Endothelial cell of umbilical vein (primary cell): ENCODE results near the gene AP5M1. TPM values are rescaled to one million over a fixed set of nuclear protein-coding genes. Genes with fewer than 3 reads are reported as not detected.

ENCODE experiments used
- BruUV-seq: library from RNA; stranded (reverse); fragments of 400-500 nt; replicated peaks from 2 replicates; lab custom pipeline; 2021; lab: Mats Ljungman, UMichigan
- CTCF ChIA-PET: fragments of 300-600, 350-600 bp; sonication (Branson Sonifier 250); formaldehyde crosslinking; loops from one replicate; lab custom pipeline; 2021; ENCODE audit warnings: antibody characterized with exemption, inconsistent platforms; lab: Charles Lee
- POLR2A ChIA-PET: fragments of 300-600, 350-600 bp; sonication (Branson Sonifier 250); formaldehyde crosslinking; loops from one replicate; lab custom pipeline; 2021; ENCODE audit warnings: antibody characterized with exemption, inconsistent platforms; lab: Charles Lee
- DNase-seq: peaks from one replicate; pipeline ENCODE4 v3.0.0-alpha.2; 2011; ENCODE audit warnings: low read depth, low spot score
- FAIRE-seq: peaks from 2 replicates; lab custom pipeline; 2011; peaks lifted over from hg19 to GRCh38; lab: Jason Lieb, UNC
- H2AFZ ChIP-seq: 2 replicates; pipeline ENCODE4 v1.6.0; 2012; ENCODE audit warnings: low read depth, low read length, control low read depth, inconsistent platforms
- H3K27ac ChIP-seq: 2 replicates; pipeline ENCODE4 v1.5.1; 2011; ENCODE audit warnings: low read depth, mild to moderate bottlenecking, control low read depth, low read length, moderate library complexity; ENCODE audit not compliant: insufficient read depth
- H3K27me3 ChIP-seq, 2 experiments: 2 replicates each; pipeline versions ENCODE4 v1.6.0 to v1.6.1; 2011; ENCODE audit warnings: low read length in 2 of 2, mixed read lengths in 1 of 2; ENCODE audit not compliant: control insufficient read depth in 2 of 2, insufficient read depth in 2 of 2
- H3K36me3 ChIP-seq, 2 experiments: 2 replicates in 1 of 2; 3 replicates in 1 of 2; pipeline ENCODE4 v1.5.1; 2011; ENCODE audit warnings: low read length in 2 of 2, mild to moderate bottlenecking in 1 of 2, moderate library complexity in 1 of 2; ENCODE audit not compliant: control insufficient read depth in 2 of 2, insufficient read depth in 2 of 2; ENCODE audit errors: extremely low read depth in 1 of 2
- H3K4me1 ChIP-seq: 3 replicates; pipeline ENCODE4 v1.5.1; 2011; ENCODE audit warnings: mild to moderate bottlenecking, low read length; ENCODE audit not compliant: control insufficient read depth, insufficient read depth; ENCODE audit errors: extremely low read depth
- H3K4me2 ChIP-seq: 2 replicates; pipeline ENCODE4 v1.6.1; 2011; ENCODE audit warnings: low read length, control low read depth, mixed read lengths; ENCODE audit not compliant: insufficient read depth
- H3K4me3 ChIP-seq, 3 experiments: fragments of 200-600 bp in 1 of 3; sonication (generic), shearing (Covaris generic) in 1 of 3; replicated peaks in 1 of 3; 2 replicates each; pipeline ENCODE4 v1.5.1; 2011 to 2016; ENCODE audit warnings: control low read depth in 3 of 3, low read length in 3 of 3, mild to moderate bottlenecking in 2 of 3, inconsistent platforms in 1 of 3, low read depth in 1 of 3, moderate library complexity in 1 of 3; ENCODE audit not compliant: insufficient read depth in 1 of 3
- H3K79me2 ChIP-seq: 2 replicates; pipeline ENCODE4 v1.6.0; 2012; ENCODE audit warnings: low read length, inconsistent platforms; ENCODE audit not compliant: control insufficient read depth, insufficient read depth
- H3K9ac ChIP-seq: replicated peaks from 2 replicates; pipeline ENCODE3; 2011; ENCODE audit warnings: low read length, control low read depth; ENCODE audit not compliant: insufficient read depth; ENCODE audit errors: extremely low read depth
- H3K9me1 ChIP-seq: replicated peaks from 3 replicates; pipeline ENCODE4 v1.6.0; 2011; ENCODE audit warnings: mild to moderate bottlenecking, low read length; ENCODE audit not compliant: control insufficient read depth, insufficient read depth; ENCODE audit errors: extremely low read depth
- H3K9me3 ChIP-seq: replicated peaks from 2 replicates; pipeline ENCODE4 v1.5.1; 2012; ENCODE audit warnings: low read length, inconsistent platforms; ENCODE audit not compliant: control insufficient read depth, insufficient read depth
- H4K20me1 ChIP-seq: replicated peaks from 2 replicates; pipeline ENCODE3; 2011; ENCODE audit warnings: mild to moderate bottlenecking, low read length; ENCODE audit not compliant: control insufficient read depth, insufficient read depth; ENCODE audit errors: extremely low read depth
- FOS ChIP-seq: IDR thresholded peaks from 2 replicates; pipeline ENCODE4 v1.6.1; 2011; ENCODE audit warnings: mild to moderate bottlenecking, low read length, moderate library complexity, borderline replicate concordance; ENCODE audit not compliant: insufficient read depth
- JUN ChIP-seq: IDR thresholded peaks from 2 replicates; pipeline ENCODE4 v1.6.1; 2011; ENCODE audit warnings: borderline replicate concordance, low read depth; ENCODE audit not compliant: insufficient read length, insufficient read depth
- MAX ChIP-seq: IDR thresholded peaks from 2 replicates; pipeline ENCODE4 v1.6.1; 2011; ENCODE audit not compliant: insufficient read depth, insufficient read length
- MYC ChIP-seq: IDR thresholded peaks from one replicate; pipeline ENCODE4 v1.6.1; 2011; ENCODE audit warnings: mild to moderate bottlenecking, low read depth, low read length
- POLR2A ChIP-seq: IDR thresholded peaks from 2 replicates; pipeline ENCODE4 v1.6.1; 2012; ENCODE audit warnings: low read depth, mild to moderate bottlenecking, control low read depth, low read length
- dilution Hi-C: fragments of 300-500 bp; cut with MboI; formaldehyde crosslinking; loops from one replicate; pipeline ENCODE4 v1.15.0; 2019; ENCODE audit warnings: low sequenced_read_pairs; ENCODE audit not compliant: extremely low pct_ligation_motif_present
- intact Hi-C: fragments of 100-400 bp; cut with micrococcal nuclease; formaldehyde crosslinking; loops from one replicate; pipeline ENCODE4 v1.10.0; 2022
- polyA plus RNA-seq, 4 experiments: library from polyadenylated mRNA; depleted of rRNA in 3 of 4; stranded (reverse) in 3 of 4; unstranded in 1 of 4; fragments of >200 nt; gene quantifications; 2 replicates each; pipeline versions ENCODE4 v1.2.1 to v1.2.3, GENCODE V29; 2011 to 2012; ENCODE audit warnings: missing spikeins in 1 of 4
- total RNA-seq: library from RNA; stranded (reverse); gene quantifications from 2 replicates; pipeline ENCODE4 v1.2.3, GENCODE V29; 2021

Gene AP5M1
- total and polyA plus RNA-seq, 2 donors (not counting 3 experiments of a cell fraction or from before 2014, with no cell fraction given), result 14.8 to 38.7 TPM

GRCh38 chr14:57290751-57291150 lies 22.0 kb downstream of the AP5M1 start:
- ChIA-PET CTCF (interaction anchor here (0.9 to 1.0 kb wide), 2 partner anchors 17 to 22 kb away, joined by 3 read pairs; partner anchors contain the start of genes AP5M1 and EXOC5), POLR2A (no interaction called here)
- DNase-seq (no peak), FAIRE-seq (no peak)
- no TSS peak for BruUV-seq
- Histone ChIP-seq H3K27me3 (no peaks in the 10 kb centered on the region), H3K79me2 (no peaks in the 10 kb centered on the region), H3K27ac (no peak overlapping the region), H3K9me1 (no peaks in the 10 kb centered on the region), H3K4me3 (no peak overlapping the region), H2AFZ (no peak overlapping the region), H4K20me1 (no peaks in the 10 kb centered on the region), H3K9ac (no peak overlapping the region), H3K36me3 (peaks cover 3 to 7% of the 10 kb centered on the region in 2 experiments), H3K4me2 (no peak overlapping the region), H3K9me3 (no peaks in the 10 kb centered on the region), H3K4me1 (no peaks in the 10 kb centered on the region)
- dilution Hi-C loops, result no loop called here
- intact Hi-C loops, result loop anchor here (5.0 kb wide), 1 partner anchor 798 kb away; no protein-coding TSS in a partner anchor
- TF ChIP-seq JUN (no peak), FOS (no peak)

- BruUV-seq, result no TSS peak
- no peaks in the 10 kb centered on the region for H3K27me3 ChIP-seq
- no peak overlapping the region for H3K4me2 ChIP-seq
- no peaks in the 10 kb centered on the region for H3K4me1 ChIP-seq
- H2AFZ ChIP-seq, result no peak overlapping the region
- H3K9me3 ChIP-seq, result no peaks in the 10 kb centered on the region
- TF ChIP-seq MAX (no peak), MYC (no peak), POLR2A (no peak), FOS (no peak)
- intact Hi-C loops, result loop anchor here (5.0 kb wide), 1 partner anchor 800 kb away; no protein-coding TSS in a partner anchor
- ChIA-PET POLR2A (interaction anchor here (0.5 kb wide), 1 partner anchor 808 kb away, joined by 3 read pairs; no protein-coding TSS in a partner anchor), CTCF (interaction anchor here (0.9 kb wide), 1 partner anchor 805 kb away, joined by 3 read pairs; no protein-coding TSS in a partner anchor)
- no peak for DNase-seq
- no peaks in the 10 kb centered on the region for H4K20me1 ChIP-seq
- FAIRE-seq, result no peak
- no peak overlapping the region for H3K27ac ChIP-seq
- dilution Hi-C loops, result no loop called here
- H3K36me3 ChIP-seq, result peaks cover 3 to 5% of the 10 kb centered on the region in 2 experiments
- no peaks in the 10 kb centered on the region for H3K9me1 ChIP-seq
- no peak overlapping the region for H3K9ac ChIP-seq
- H3K79me2 ChIP-seq, result no peaks in the 10 kb centered on the region
- H3K4me3 ChIP-seq, result no peak overlapping the region
Measured at GRCh38 chr14:57291692-57292647, 23.2 kb downstream of the AP5M1 start.
